A549 (cell line): ENCODE data around the gene ERGIC1.

Source experiments
- CBX8 ChIP-seq: fragments of 200-600 bp; sonication (generic); IDR thresholded peaks from 2 replicates; pipeline ENCODE4 v1.6.1; 2016
- CHD2 ChIP-seq: fragments of 150-350 bp; IDR thresholded peaks from 2 replicates; pipeline ENCODE4 v1.6.1; 2014; ENCODE audit warnings: low read length; ENCODE audit not compliant: partially characterized antibody
- FOSL2 ChIP-seq, 2 experiments: fragments of 450-650 bp in 1 of 2; fragments of >200 bp in 1 of 2; sonication (Bioruptor Twin) in 1 of 2; formaldehyde crosslinking; IDR thresholded peaks; 2 replicates each; pipeline versions ENCODE4 v1.5.0 to v1.6.1; 2016 to 2020; ENCODE audit warnings: mild to moderate bottlenecking in 1 of 2, moderate library complexity in 1 of 2
- HDAC2 ChIP-seq: fragments of 200-600 bp; sonication (generic); IDR thresholded peaks from 2 replicates; pipeline ENCODE4 v1.6.1; 2016
- HOXB5 ChIP-seq: fragments of 250-450 bp; sonication (Bioruptor Pico); IDR thresholded peaks from 2 replicates; pipeline ENCODE4 v1.5.0; 2020; ENCODE audit warnings: mild to moderate bottlenecking, moderate library complexity
- JUNB ChIP-seq: fragments of >200 bp; sonication (Bioruptor Twin); formaldehyde crosslinking; IDR thresholded peaks from 2 replicates; pipeline ENCODE4 v1.6.1; 2016
- MAFK ChIP-seq: fragments of 450-650 bp; IDR thresholded peaks from 2 replicates; pipeline ENCODE4 v1.6.1; 2014; ENCODE audit not compliant: partially characterized antibody
- MYC ChIP-seq: IDR thresholded peaks from 2 replicates; pipeline ENCODE4 v1.6.1; 2012; ENCODE audit warnings: mild to moderate bottlenecking, inconsistent platforms, low read length, improper control_type of control experiment, borderline replicate concordance
- POLR2A ChIP-seq: IDR thresholded peaks from 2 replicates; pipeline ENCODE4 v1.6.1; 2012; ENCODE audit warnings: mild to moderate bottlenecking, low read length
- USF2 ChIP-seq: fragments of 450-650 bp; IDR thresholded peaks from 2 replicates; pipeline ENCODE4 v1.6.1; 2014; ENCODE audit warnings: antibody characterized with exemption
- TF ChIP-seq, protein P1 (sequence below): fragments of >200 bp; sonication (Bioruptor Twin); formaldehyde crosslinking; IDR thresholded peaks from 3 replicates; pipeline ENCODE4 v1.5.1; 2016
- TF ChIP-seq, protein P2 (sequence below): IDR thresholded peaks from 2 replicates; pipeline ENCODE4 v1.6.1; 2012
- TF ChIP-seq, protein P3 (sequence below): fragments of 200-600 bp; sonication (generic); IDR thresholded peaks from 2 replicates; pipeline ENCODE4 v1.6.1; 2016; ENCODE audit warnings: antibody characterized with exemption, mild to moderate bottlenecking, moderate library complexity

- TF ChIP-seq FOSL2 (IDR thresholded peaks at IDR 0.05), result no peak
- TF ChIP-seq FOSL2 (CRISPR knock-in tag; IDR thresholded peaks at IDR 0.05), result no peak
- TF ChIP-seq, protein P1, sequence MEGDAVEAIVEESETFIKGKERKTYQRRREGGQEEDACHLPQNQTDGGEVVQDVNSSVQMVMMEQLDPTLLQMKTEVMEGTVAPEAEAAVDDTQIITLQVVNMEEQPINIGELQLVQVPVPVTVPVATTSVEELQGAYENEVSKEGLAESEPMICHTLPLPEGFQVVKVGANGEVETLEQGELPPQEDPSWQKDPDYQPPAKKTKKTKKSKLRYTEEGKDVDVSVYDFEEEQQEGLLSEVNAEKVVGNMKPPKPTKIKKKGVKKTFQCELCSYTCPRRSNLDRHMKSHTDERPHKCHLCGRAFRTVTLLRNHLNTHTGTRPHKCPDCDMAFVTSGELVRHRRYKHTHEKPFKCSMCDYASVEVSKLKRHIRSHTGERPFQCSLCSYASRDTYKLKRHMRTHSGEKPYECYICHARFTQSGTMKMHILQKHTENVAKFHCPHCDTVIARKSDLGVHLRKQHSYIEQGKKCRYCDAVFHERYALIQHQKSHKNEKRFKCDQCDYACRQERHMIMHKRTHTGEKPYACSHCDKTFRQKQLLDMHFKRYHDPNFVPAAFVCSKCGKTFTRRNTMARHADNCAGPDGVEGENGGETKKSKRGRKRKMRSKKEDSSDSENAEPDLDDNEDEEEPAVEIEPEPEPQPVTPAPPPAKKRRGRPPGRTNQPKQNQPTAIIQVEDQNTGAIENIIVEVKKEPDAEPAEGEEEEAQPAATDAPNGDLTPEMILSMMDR, result no peak
- no peak for TF ChIP-seq CBX8
- TF ChIP-seq POLR2A, result no peak
- TF ChIP-seq HOXB5 (CRISPR knock-in tag), result no peak
- TF ChIP-seq, protein P2, sequence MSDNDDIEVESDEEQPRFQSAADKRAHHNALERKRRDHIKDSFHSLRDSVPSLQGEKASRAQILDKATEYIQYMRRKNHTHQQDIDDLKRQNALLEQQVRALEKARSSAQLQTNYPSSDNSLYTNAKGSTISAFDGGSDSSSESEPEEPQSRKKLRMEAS, result no peak
- TF ChIP-seq, protein P3, sequence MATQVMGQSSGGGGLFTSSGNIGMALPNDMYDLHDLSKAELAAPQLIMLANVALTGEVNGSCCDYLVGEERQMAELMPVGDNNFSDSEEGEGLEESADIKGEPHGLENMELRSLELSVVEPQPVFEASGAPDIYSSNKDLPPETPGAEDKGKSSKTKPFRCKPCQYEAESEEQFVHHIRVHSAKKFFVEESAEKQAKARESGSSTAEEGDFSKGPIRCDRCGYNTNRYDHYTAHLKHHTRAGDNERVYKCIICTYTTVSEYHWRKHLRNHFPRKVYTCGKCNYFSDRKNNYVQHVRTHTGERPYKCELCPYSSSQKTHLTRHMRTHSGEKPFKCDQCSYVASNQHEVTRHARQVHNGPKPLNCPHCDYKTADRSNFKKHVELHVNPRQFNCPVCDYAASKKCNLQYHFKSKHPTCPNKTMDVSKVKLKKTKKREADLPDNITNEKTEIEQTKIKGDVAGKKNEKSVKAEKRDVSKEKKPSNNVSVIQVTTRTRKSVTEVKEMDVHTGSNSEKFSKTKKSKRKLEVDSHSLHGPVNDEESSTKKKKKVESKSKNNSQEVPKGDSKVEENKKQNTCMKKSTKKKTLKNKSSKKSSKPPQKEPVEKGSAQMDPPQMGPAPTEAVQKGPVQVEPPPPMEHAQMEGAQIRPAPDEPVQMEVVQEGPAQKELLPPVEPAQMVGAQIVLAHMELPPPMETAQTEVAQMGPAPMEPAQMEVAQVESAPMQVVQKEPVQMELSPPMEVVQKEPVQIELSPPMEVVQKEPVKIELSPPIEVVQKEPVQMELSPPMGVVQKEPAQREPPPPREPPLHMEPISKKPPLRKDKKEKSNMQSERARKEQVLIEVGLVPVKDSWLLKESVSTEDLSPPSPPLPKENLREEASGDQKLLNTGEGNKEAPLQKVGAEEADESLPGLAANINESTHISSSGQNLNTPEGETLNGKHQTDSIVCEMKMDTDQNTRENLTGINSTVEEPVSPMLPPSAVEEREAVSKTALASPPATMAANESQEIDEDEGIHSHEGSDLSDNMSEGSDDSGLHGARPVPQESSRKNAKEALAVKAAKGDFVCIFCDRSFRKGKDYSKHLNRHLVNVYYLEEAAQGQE, result no peak
- TF ChIP-seq USF2, result no peak
- no peak for TF ChIP-seq MYC
- no peak for TF ChIP-seq HDAC2
- no peak for TF ChIP-seq MAFK
- no peak for TF ChIP-seq CHD2
- TF ChIP-seq JUNB, result no peak
These were observed 141.2 kb downstream of the ERGIC1 start for GRCh38 chr5:172975289-172975688.
